ENCODE measurements around the gene C4B.
"Not testable (repeated sequence)": the region's sequence is repeated elsewhere in the genome, so short reads cannot be mapped to it uniquely, and the experiment has no call there.

C4B gene

GRCh38 chr6:31994421-31994820, 20.2 kb upstream of the C4B start:
- not testable (repeated sequence) for H3K27me3 ChIP-seq (replicated peaks; ENCODE audit: control insufficient read depth, insufficient read depth, low read length); H3K9me3 ChIP-seq (ENCODE audit: control insufficient read depth, low read length); H3K4me1 ChIP-seq (ENCODE audit: control insufficient read depth, insufficient read depth, low read length); DNase-seq (ENCODE audit: low read depth); H3K36me3 ChIP-seq (ENCODE audit: control insufficient read depth, insufficient read depth, low read length, severe bottlenecking); H3K9ac ChIP-seq (ENCODE audit: low read length); H3K4me3 ChIP-seq (ENCODE audit: low read length)

GRCh38 chr6:31996385-31996784, 18.2 kb upstream of the C4B start:
- not testable (repeated sequence) for H3K27me3 ChIP-seq (replicated peaks; ENCODE audit: control insufficient read depth, insufficient read depth, low read length); H3K9me3 ChIP-seq (ENCODE audit: control insufficient read depth, low read length); H3K4me1 ChIP-seq (ENCODE audit: control insufficient read depth, insufficient read depth, low read length); H3K36me3 ChIP-seq (ENCODE audit: control insufficient read depth, insufficient read depth, low read length, severe bottlenecking); H3K9ac ChIP-seq (ENCODE audit: low read length); DNase-seq (ENCODE audit: low read depth); H3K4me3 ChIP-seq (ENCODE audit: low read length)

GRCh38 chr6:32002546-32003268, 11.9 kb upstream of the C4B start:
- not testable (repeated sequence) for H3K27me3 ChIP-seq (replicated peaks; ENCODE audit: control insufficient read depth, insufficient read depth, low read length); H3K9me3 ChIP-seq (ENCODE audit: control insufficient read depth, low read length); H3K9ac ChIP-seq (ENCODE audit: low read length); DNase-seq (ENCODE audit: low read depth); H3K4me3 ChIP-seq (ENCODE audit: low read length); H3K4me1 ChIP-seq (ENCODE audit: control insufficient read depth, insufficient read depth, low read length); H3K36me3 ChIP-seq (ENCODE audit: control insufficient read depth, insufficient read depth, low read length, severe bottlenecking)

- H3K27me3 ChIP-seq (replicated peaks; ENCODE audit: control insufficient read depth, insufficient read depth, low read length); H3K36me3 ChIP-seq (ENCODE audit: control insufficient read depth, insufficient read depth, low read length, severe bottlenecking); H3K4me1 ChIP-seq (ENCODE audit: control insufficient read depth, insufficient read depth, low read length); H3K9ac ChIP-seq (ENCODE audit: low read length); H3K9me3 ChIP-seq (ENCODE audit: control insufficient read depth, low read length); DNase-seq (ENCODE audit: low read depth); H3K4me3 ChIP-seq (ENCODE audit: low read length): not testable (repeated sequence)
Observed at GRCh38 chr6:32003301-32003700, 11.3 kb upstream of the C4B start.

GRCh38 chr6:32004393-32004792, 10.2 kb upstream of the C4B start:
- not testable (repeated sequence) for H3K27me3 ChIP-seq (replicated peaks; ENCODE audit: control insufficient read depth, insufficient read depth, low read length); H3K4me1 ChIP-seq (ENCODE audit: control insufficient read depth, insufficient read depth, low read length); H3K9me3 ChIP-seq (ENCODE audit: control insufficient read depth, low read length); H3K4me3 ChIP-seq (ENCODE audit: low read length); H3K36me3 ChIP-seq (ENCODE audit: control insufficient read depth, insufficient read depth, low read length, severe bottlenecking); H3K9ac ChIP-seq (ENCODE audit: low read length); DNase-seq (ENCODE audit: low read depth)

GRCh38 chr6:32004864-32005537, 9.6 kb upstream of the C4B start:
- H3K36me3 ChIP-seq (ENCODE audit: control insufficient read depth, insufficient read depth, low read length, severe bottlenecking); DNase-seq (ENCODE audit: low read depth); H3K4me1 ChIP-seq (ENCODE audit: control insufficient read depth, insufficient read depth, low read length); H3K9ac ChIP-seq (ENCODE audit: low read length); H3K27me3 ChIP-seq (replicated peaks; ENCODE audit: control insufficient read depth, insufficient read depth, low read length); H3K4me3 ChIP-seq (ENCODE audit: low read length); H3K9me3 ChIP-seq (ENCODE audit: control insufficient read depth, low read length): not testable (repeated sequence)

- H3K9me3 ChIP-seq (ENCODE audit: control insufficient read depth, low read length); H3K27me3 ChIP-seq (replicated peaks; ENCODE audit: control insufficient read depth, insufficient read depth, low read length); H3K4me1 ChIP-seq (ENCODE audit: control insufficient read depth, insufficient read depth, low read length); DNase-seq (ENCODE audit: low read depth); H3K9ac ChIP-seq (ENCODE audit: low read length); H3K4me3 ChIP-seq (ENCODE audit: low read length); H3K36me3 ChIP-seq (ENCODE audit: control insufficient read depth, insufficient read depth, low read length, severe bottlenecking): not testable (repeated sequence)
Observed at GRCh38 chr6:32005538-32005880, 9.1 kb upstream of the C4B start.

- not testable (repeated sequence) for DNase-seq (ENCODE audit: low read depth); H3K4me3 ChIP-seq (ENCODE audit: low read length); H3K9me3 ChIP-seq (ENCODE audit: control insufficient read depth, low read length); H3K4me1 ChIP-seq (ENCODE audit: control insufficient read depth, insufficient read depth, low read length); H3K27me3 ChIP-seq (replicated peaks; ENCODE audit: control insufficient read depth, insufficient read depth, low read length); H3K36me3 ChIP-seq (ENCODE audit: control insufficient read depth, insufficient read depth, low read length, severe bottlenecking); H3K9ac ChIP-seq (ENCODE audit: low read length)
Observed at GRCh38 chr6:32005991-32006529, 8.5 kb upstream of the C4B start.

GRCh38 chr6:32007086-32007485, 7.5 kb upstream of the C4B start:
- H3K27me3 ChIP-seq (replicated peaks; ENCODE audit: control insufficient read depth, insufficient read depth, low read length); H3K9ac ChIP-seq (ENCODE audit: low read length); DNase-seq (ENCODE audit: low read depth); H3K4me1 ChIP-seq (ENCODE audit: control insufficient read depth, insufficient read depth, low read length); H3K36me3 ChIP-seq (ENCODE audit: control insufficient read depth, insufficient read depth, low read length, severe bottlenecking); H3K4me3 ChIP-seq (ENCODE audit: low read length); H3K9me3 ChIP-seq (ENCODE audit: control insufficient read depth, low read length): not testable (repeated sequence)

GRCh38 chr6:32008037-32008436, 6.6 kb upstream of the C4B start:
- H3K27me3 ChIP-seq (replicated peaks; ENCODE audit: control insufficient read depth, insufficient read depth, low read length), result not testable (repeated sequence)

GRCh38 chr6:32008616-32009015, 6.0 kb upstream of the C4B start:
- not testable (repeated sequence) for DNase-seq (ENCODE audit: low read depth); H3K4me3 ChIP-seq (ENCODE audit: low read length); H3K36me3 ChIP-seq (ENCODE audit: control insufficient read depth, insufficient read depth, low read length, severe bottlenecking); H3K27me3 ChIP-seq (replicated peaks; ENCODE audit: control insufficient read depth, insufficient read depth, low read length); H3K9ac ChIP-seq (ENCODE audit: low read length); H3K9me3 ChIP-seq (ENCODE audit: control insufficient read depth, low read length); H3K4me1 ChIP-seq (ENCODE audit: control insufficient read depth, insufficient read depth, low read length)

More at GRCh38 chr6:32008037-32008436, 6.6 kb upstream of the C4B start:
- not testable (repeated sequence) for H3K4me3 ChIP-seq (ENCODE audit: low read length); H3K4me1 ChIP-seq (ENCODE audit: control insufficient read depth, insufficient read depth, low read length); H3K36me3 ChIP-seq (ENCODE audit: control insufficient read depth, insufficient read depth, low read length, severe bottlenecking); H3K9ac ChIP-seq (ENCODE audit: low read length); H3K9me3 ChIP-seq (ENCODE audit: control insufficient read depth, low read length); DNase-seq (ENCODE audit: low read depth)

- DNase-seq (ENCODE audit: low read depth), result not testable (repeated sequence)
Observed at GRCh38 chr6:32009537-32009936, 5.1 kb upstream of the C4B start.

More at GRCh38 chr6:32009537-32009936, 5.1 kb upstream of the C4B start:
- H3K27me3 ChIP-seq (replicated peaks; ENCODE audit: control insufficient read depth, insufficient read depth, low read length); H3K4me3 ChIP-seq (ENCODE audit: low read length); H3K9ac ChIP-seq (ENCODE audit: low read length); H3K36me3 ChIP-seq (ENCODE audit: control insufficient read depth, insufficient read depth, low read length, severe bottlenecking); H3K9me3 ChIP-seq (ENCODE audit: control insufficient read depth, low read length); H3K4me1 ChIP-seq (ENCODE audit: control insufficient read depth, insufficient read depth, low read length): not testable (repeated sequence)
